Loucy (cell line): ENCODE results near the gene NIPAL3.

Experiments used
- CTCF ChIP-seq: fragments of 200-600 bp; sonication (generic); conservative IDR thresholded peaks from 2 replicates; pipeline ENCODE4 v1.5.1; 2014; ENCODE audit warnings: mild to moderate bottlenecking, antibody characterized with exemption, low read length
- EZH2phosphoT487 ChIP-seq: fragments of 200-600 bp; IDR thresholded peaks from 2 replicates; pipeline ENCODE4 v1.6.1; 2018; ENCODE audit warnings: antibody characterized with exemption, mild to moderate bottlenecking, moderate library complexity, borderline replicate concordance

DNA sequence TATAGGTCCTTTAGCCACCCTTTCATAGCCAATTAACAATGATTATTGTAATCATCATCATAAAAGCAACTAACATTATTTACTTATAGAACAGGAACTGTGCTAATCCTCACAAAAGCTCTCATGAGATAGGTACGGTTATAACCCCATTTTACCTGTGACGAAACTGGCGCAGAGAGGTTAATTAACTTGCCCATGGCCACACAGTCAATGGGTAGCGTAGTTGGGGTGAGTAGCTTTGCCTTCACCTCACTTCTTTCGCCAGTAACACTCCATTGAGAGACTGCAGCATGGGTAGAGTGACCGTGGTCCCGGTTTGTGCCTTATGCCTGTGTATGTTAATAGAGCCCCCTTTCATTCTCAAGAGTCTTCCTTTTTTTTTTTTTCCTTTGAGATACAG is 10.3 kb downstream of the NIPAL3 start:
- no peak for TF ChIP-seq CTCF
- no peak for TF ChIP-seq EZH2phosphoT487
